GM19043 (cell line): Measurements from ENCODE around the gene SENP2.
"Not testable (repeated sequence)": the region's sequence is repeated elsewhere in the genome, so short reads cannot be mapped to it uniquely, and the experiment has no call there.

Experiments used
- ATAC-seq: cut with Tn5 transposase; IDR thresholded peaks from one replicate; pipeline ENCODE4 v1.9.1; 2021; ENCODE audit warnings: low read depth; ENCODE audit not compliant: unreplicated experiment

Gene SENP2

DNA sequence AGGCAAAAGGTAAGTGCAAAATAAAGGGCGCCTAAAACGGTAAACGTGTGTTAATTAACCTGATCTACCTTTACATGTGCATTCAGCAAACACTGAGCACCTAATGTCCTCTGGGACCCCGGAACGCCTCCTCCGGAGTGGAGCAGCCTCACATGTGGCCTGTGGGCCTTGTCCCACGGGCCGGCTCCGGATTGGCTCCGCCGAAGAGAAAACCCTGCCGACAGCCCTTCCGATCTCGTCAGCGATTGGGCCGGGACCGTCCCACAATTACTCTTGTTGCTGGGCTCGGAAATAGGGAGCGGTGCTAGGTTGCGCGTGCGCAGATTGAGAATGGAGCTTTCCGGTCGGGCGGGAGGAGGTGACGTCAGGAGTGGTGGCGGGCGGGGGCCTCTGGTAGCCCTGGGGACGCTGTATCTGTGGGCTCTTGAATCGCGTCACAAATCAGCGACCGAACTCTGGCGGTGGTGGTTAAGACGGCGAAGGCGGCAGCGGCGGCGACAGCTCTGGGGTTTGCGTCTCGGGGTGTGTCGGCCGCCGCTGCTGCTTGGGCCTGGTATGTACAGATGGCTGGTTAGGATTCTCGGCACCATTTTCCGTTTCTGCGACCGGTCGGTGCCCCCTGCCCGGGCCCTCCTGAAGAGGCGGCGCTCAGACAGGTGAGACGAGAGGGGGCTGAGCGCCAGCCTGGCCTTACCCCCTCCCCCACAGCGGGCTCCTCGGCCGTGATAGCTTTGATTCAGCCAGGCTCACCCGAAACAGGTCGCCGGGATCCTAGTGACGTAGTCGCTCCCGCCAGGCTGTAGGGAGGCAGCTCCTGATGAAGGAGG, at the start of gene SENP2:
TSS of gene SENP2 (plus strand) at position 437 of the 827 bp plus-strand sequence. CDS start at position 556, 119 bp downstream.
- ATAC-seq, result peak; percentile 95

DNA sequence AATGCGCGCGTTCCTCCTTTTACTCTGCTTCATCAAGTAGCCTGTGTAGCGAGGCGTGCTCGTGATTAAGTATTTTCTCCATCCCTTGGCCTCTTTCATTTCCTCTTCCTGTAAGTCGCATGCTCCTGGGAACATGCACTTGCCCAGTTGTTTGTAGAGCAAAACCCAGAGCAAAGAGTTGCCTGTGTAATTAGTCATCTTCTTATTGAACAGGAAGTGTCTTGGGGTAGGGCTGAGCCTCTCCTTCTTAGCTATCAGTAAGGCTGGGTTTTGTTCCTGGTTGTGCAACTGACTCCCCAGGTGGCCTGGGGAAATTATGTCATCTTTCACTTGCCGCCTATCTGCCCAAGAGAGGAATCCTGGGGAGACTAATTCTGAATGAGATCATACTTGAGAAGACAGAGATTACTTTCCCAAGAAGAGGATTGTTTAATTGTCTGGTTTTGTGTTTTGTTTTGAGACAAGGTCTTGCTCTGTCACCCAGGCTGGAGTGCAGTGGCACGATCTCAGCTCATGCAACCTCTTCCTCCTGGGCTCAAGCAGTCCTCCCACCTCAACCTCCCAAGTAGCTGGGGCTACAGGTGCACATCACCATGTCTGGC, 48.6 kb upstream of the SENP2 start:
- ATAC-seq, result peak; percentile 99

DNA sequence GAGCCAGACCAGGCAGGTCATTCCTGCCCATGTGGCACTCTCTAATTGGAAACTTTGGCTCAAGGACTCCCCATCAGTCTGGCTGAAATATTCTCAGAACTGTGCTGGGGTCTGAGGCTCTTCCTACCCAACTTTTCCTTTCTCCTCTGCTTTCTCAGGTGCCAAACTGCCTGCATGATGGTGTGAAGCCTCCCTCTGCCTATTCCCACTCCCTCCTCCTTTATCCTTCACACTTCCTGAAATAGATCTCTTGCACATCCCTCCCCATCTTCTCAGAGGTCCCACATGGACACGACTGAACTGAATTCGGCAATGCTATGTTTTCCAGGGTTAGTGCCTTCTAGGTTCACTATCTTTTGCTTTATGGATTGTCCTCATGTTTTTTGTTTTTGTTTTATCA, 46.2 kb upstream of the SENP2 start:
- ATAC-seq, result no peak

DNA sequence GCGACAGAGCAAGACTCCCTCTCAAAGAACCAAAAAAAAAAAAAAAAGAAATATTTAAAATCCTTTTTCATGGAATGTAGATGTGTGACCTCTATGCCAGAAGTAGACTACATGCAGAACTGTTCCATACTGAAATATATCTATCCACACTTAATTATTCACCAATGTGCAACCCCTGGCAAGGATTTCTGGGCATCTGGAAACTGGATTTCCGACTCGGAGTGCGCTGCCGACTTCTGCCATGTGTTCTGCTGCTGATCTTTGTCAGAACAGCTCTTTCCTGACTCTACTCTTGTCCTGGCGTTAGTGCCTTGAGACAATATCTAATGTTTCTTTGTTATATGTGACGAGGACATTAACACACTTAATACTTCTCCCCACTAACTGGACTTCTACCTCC, 45.4 kb upstream of the SENP2 start:
- ATAC-seq, result no peak

DNA sequence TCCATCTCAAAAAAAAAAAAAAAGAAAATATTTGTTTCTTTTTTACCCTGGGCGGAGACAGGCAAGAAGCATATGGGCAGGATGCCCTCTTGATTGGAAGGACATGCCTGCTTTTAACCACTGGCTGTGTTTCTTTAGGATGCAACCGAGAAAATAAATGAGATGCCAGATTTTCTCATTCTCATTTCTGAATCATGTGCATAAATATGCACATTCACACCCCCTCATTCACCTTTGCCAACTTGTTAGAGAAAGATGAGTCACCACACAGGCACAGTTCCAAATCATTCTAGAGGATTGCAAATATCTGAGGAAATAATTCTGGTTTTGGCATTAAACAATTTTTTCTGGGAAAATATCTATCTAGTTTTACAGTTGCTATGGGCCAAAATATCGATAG, 37.0 kb upstream of the SENP2 start:
- ATAC-seq, result no peak

DNA sequence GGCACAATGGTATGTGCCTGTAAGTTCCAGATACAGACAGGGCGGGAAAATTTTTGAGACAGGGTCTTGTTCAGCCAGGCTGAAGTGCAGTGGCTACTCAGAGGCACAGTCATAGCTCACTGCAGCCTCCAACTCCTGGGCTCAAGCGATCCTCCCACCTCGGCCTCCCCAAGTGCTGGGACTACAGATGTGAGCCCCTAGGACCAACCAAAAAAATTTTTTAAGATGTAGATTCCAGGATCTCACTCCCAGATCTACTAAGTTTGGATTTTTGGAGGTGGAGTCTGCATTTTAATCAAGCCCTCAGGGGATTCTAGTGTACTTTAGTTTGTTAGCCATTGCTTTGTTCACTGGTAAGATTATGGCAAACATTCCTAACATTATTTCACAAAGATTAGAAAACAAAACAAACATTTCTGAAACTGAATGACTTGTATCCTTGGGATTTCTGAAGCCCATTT, 36.4 kb upstream of the SENP2 start:
- ATAC-seq, result no peak

DNA sequence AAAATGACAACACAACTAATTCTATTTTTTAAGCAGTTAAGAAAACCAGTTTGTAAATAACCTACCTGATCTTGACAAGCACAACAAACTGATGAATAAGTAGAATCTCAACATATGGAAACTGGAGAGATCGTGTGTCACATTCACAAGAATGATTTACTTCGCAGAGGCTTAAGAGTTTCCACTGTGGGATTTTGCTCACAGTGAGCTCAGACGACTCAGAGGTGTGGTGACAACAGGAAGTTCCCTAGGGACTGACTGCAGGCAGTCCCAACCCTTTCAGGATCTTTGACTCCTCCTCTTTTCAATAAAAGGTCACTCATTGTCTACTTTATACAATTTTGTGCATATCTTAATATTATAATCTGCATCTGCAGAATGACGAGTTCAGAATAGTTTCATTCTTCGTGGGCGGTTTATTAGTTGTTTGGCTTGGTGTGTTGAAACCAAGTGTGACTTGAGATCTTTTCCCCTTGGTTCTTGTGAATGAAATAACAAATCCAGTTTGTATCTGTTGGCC, 33.7 kb upstream of the SENP2 start, which contains the start of gene LIPH:
TSS of gene LIPH (minus strand) at position 231 of the 520 bp plus-strand sequence. CDS start at position 114, 117 bp downstream.
- ATAC-seq, result peak; percentile 78

DNA sequence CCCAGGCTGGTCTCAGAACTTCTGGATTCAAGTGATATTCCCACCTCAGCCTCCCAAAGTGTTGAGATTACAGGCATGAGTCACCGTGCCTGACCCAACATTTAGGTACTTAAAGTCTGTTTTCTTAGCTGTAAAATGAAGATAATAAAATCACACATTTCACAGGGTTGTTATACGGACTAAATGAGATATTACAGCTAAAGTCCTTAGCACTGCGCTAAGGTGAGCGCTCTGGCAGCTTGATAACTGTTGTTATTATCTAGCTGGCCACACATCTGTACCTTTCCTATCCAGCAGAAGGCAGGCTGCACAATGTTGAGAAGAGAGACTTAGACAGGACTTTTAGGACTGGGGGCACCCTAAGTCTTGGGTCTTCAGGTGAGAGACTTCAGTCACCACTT, 31.0 kb upstream of the SENP2 start:
- ATAC-seq, result no peak

DNA sequence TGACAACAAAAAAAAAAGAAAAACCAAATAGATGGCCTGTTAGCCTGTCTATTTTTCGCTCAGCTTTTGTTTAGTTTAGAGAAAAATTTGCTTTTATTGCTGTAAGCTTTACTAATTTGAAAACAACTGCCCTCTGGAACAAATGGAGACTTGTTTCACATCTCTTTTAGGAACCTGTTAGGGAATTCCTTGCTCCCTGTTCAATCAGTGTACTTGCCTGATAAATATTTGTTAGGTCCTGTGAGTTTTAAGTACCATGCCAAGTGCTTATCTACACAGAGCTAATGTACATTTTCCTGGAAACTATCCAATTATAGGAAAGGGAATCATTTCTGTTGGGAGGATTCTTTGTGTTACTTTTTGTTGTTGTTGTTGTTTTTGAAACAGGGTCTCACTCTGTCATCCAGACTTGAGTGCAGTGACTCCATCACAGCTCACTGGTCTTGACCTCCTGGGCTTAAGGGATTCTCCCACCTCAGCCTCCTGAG, 30.2 kb upstream of the SENP2 start:
- no peak for ATAC-seq

DNA sequence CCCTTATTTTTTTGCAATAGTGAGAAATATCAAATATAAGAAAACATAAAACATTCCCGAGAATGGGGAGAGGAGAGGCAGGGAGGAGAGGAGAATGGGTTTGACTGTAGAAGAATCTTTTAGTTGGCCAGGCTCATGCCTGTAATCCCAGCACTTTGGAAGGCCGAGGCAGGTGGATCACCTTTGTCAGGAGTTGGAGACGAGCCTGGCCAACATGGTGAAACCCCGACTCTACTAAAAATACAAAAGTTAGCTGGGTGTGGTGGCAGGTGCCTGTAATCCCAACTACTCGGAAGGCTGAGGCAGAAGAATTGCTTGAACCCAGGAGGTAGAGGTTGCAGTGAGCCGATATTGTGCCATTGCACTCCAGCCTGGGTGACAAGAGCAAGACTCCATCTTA, 29.5 kb upstream of the SENP2 start:
- not testable (repeated sequence) for ATAC-seq

DNA sequence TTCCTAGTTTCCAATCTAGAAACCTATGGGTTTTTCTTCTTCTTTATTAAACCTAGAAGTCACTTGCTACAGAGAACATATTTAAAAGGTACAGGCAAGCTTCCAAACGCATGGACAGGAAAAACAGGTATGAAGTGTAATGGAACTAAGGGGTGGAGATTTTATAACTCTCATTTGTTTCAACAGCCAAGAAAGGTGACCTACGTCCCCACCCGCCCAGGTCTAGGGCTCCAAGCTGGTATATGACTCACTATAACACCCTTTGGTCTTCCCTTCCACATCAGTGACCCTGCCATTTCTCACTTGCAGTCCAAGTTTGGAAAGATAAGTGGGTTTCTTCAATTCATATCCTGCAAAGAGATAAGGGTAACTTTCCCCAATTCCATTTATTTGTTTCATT, 27.7 kb upstream of the SENP2 start:
- ATAC-seq, result no peak

DNA sequence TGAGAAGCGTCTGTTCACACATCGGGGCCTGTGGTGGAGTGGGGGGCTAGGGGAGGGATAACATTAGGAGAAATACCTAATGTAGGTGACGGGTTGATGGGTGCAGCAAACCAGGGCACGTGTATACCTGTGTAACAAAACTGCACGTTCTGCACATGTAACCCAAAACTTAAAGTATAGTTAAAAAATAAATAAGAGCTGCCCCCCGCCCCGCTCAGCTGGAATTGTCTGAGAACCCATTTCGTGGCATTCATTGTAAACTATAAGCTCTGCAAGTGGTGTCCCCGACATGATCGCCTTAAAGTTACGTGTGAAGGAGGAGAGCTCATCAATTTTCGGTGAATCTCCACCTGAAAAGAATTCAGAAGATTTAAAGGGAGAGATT, 26.4 kb upstream of the SENP2 start:
- no peak for ATAC-seq

DNA sequence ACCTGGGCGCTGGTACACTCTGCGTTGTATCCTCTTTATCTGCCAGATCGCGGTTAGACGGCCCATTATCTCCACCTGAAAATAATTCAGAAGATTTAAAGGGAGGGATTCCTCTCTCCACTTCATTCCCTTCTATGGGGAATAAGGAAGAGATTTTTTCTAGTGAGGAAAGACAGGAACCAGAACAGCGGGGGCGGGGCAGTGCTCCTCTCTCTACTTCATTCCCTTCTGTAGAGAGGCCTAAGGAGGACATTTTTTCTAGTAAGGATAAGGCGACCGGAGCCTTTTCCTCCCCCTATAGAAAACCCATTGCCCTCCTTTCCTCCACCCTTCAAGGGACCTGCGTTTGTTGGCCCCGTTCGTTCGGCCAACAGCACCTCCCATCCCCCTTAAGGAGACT, 25.4 kb upstream of the SENP2 start:
- ATAC-seq, result no peak

DNA sequence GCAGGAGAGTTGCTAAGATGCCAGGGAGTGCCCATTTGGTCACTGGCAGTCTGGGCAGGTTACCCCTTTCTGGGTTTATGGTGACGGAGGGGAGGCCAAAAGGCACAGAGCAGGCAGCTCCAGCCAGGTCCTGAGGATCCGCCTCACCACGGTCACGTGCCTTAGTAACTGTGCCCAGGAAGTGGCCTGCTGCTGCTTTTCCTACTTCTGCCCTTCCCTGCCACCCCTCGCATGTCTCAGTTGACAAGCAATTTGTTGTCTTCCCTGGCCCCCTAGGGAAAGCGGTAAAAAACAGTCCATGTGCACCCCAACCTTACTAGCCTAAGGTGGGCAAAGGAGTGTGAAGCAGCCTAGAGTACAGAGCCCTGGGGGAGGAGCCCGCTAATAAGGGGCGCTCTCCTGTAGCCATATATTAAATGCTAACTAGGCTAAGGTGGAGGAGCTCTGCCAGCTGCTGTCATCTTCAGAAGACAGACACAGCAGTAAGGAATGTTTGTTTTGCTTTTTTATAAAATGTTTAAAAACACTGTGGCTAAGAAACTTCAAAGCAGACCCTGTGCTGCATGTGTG, 24.6 kb upstream of the SENP2 start:
- no peak for ATAC-seq

DNA sequence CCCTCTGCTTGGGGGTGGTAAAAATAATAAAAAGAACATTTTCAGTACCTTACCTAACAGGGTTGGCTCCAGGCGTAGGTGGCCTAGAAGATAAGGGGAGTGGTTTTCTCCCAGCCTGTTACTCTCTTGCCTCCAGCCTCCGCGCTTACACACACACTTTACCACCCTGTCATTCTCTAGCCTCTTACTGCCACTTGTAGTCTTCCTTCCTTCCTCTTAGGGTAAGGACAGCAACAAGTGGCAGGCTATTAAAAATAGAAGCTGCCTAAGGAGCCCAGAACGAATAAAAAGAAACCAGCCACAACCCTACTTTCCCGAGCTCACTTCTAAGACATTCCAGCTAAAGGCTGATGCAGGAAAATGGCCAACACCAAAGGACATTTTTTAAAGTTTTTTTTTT, 24.1 kb upstream of the SENP2 start:
- no peak for ATAC-seq

DNA sequence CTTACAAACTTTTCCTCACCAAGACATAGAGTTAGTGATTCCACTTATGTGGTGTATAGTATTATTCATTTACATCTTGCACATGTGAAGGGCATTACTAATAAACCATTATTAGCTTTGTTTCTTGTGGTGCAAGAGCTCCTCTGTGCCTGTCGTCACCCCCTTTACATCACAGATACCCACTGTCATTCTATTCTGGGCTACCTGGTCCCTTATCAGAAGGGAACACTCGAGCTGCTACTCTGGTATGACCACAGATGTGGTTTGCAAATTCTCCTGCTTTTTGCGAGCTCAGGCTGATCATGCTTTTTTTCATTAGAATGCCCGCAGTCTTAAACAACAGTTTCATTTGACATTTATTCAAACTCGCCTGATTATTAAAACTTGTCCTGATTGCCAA, 13.9 kb upstream of the SENP2 start:
- ATAC-seq, result no peak

DNA sequence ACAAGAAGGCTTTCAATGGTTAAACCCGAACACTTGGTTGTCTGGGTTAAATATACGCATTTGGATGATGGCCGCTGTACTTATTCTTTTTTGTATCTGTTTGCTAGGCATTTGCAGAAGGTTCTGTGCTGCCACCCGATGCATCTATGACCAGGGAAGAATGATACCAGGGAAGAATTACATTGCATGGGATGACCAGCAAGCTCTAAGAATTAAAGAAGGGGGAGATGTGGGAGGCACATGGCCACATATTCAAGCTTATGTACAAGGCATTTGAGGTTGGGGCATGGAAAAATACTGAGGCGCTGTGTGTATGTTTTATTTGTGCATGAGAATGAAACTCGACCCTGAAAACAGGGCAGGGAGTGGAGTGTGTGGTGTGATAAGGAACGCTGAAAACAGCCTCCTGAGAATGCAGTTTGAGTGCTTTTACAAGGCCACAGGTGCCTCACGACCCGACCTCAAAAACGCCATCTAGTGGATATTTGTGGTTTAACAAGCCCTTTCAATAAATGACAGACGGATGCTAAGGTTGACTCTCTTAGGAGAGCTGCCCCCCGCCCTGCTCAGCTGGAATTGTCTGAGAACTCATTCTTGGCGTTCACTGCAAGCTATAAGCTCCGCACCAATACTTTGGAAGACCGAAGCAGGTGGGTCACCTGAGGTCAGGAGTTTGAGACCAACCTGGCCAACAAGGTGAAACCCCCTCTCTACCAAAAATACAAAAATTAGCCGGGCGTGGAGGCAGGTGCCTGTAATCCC, 10.8 kb upstream of the SENP2 start:
- peak; percentile 83 for ATAC-seq

DNA sequence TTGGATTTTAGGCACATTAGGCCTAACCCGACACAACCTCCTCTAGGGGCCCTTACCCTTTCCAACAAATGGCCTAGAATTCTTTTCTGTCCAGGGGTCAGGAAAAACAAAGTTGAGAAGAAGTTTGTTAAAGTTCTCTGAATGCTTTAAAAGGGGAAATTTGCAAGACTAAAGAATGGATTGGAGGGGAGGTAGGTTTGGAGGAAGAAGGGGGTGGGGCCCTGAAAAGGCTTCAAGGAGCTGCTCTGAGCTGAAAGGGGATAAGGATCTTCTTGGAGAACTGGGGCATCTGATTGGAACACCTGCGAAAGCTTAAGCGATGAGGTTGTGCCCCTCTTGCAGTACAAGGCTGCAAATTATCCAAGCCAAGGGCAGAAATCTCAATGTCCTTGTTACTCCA, 3.9 kb upstream of the SENP2 start:
- ATAC-seq, result no peak

DNA sequence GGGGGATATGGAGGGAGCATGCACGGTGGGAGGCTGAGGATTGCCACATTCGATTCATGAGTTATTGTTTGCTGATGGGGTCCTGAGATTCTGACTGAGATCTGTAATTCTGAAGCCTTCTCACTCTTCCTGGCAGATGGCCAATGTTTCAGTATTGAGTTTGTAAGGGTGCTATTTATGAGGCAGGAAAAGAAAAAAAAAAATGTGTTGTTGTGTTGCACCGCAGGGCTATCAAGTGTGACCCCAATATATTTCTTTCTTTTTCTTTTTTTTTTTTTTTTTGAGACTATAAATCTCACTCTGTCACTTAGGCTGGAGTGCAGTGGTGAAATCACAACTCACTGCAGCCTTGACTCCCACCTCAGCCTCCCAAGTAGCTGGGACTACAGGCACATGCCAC, 3.2 kb upstream of the SENP2 start:
- no peak for ATAC-seq

DNA sequence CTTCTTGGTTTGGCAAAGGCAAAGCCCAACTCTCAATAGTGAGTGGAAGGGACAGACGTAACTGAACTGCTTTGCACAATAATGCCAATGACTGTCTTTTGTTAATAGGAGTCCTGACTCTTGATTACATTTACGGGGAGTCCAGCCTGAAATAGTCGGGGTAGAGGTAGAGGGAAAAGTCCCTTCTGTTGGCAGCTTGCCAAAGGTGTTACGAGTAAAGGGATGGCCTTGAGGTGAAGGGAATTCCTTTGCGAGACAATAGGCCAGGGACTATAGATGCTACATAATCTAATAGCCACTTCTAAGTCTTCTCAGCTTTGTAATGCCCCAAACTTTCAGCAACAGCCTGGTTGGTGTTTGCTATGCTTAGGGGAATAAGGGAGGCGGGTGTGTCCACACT, 2.2 kb upstream of the SENP2 start:
- no peak for ATAC-seq

DNA sequence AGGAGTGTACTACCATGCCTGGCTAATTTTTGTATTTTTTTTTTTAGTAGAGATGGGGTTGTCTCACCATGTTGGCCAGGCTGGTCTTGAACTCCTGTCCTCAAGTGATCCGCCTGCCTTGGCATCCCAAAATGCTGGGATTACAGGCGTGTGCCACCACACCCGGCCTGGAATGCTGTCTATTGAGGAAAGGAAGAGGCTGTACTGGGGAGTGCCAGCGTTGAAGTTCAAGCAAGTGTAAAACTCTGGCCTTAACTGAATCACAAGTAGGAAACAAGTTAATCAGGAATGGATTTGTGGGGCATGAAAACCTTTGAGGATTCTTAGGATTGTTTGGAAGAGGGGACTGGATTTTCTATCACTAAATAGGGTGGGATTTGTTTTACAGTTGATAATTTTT, 1.4 kb upstream of the SENP2 start:
- ATAC-seq, result no peak
